Keratinocyte (primary cell): ENCODE data around the gene FREM1.

ENCODE experiments used
- EZH2 ChIP-seq: IDR thresholded peaks from one replicate; pipeline ENCODE4 v1.6.1; 2012; ENCODE audit warnings: inconsistent platforms, mild to moderate bottlenecking, low read length, moderate library complexity
- TF ChIP-seq, protein P1 (sequence below), 3 experiments: IDR thresholded peaks in 1 of 3; conservative IDR thresholded peaks in 1 of 3; optimal IDR thresholded peaks in 1 of 3; 2 replicates in 2 of 3; 3 replicates in 1 of 3; pipeline versions ENCODE3 to v1.5.1; 2011; ENCODE audit warnings: low read length in 3 of 3, mild to moderate bottlenecking in 3 of 3, moderate library complexity in 2 of 3, control low read depth in 1 of 3, inconsistent platforms in 1 of 3; ENCODE audit not compliant: insufficient read depth in 2 of 3; ENCODE audit errors: extremely low read depth in 1 of 3

DNA sequence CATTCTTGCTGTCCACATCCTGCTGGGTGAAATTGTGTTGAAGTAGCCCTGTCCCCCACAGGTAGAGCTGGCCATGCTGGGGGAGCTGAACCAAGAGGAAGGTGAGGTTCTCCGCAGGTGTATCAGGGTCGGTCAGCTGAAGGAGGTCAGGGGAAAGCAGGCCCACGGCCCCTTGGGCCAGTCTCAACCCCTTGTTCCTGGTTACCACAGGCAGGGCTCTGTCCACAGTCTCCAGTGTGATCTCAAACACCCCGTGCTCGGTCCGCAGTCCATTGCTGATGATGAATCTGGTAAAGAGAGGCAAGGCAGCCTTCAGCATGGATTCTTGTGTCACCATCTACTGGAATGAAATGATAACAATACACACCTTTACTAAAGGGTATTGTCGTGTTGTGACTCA, 134.3 kb downstream of the FREM1 start:
- TF ChIP-seq, protein P1, sequence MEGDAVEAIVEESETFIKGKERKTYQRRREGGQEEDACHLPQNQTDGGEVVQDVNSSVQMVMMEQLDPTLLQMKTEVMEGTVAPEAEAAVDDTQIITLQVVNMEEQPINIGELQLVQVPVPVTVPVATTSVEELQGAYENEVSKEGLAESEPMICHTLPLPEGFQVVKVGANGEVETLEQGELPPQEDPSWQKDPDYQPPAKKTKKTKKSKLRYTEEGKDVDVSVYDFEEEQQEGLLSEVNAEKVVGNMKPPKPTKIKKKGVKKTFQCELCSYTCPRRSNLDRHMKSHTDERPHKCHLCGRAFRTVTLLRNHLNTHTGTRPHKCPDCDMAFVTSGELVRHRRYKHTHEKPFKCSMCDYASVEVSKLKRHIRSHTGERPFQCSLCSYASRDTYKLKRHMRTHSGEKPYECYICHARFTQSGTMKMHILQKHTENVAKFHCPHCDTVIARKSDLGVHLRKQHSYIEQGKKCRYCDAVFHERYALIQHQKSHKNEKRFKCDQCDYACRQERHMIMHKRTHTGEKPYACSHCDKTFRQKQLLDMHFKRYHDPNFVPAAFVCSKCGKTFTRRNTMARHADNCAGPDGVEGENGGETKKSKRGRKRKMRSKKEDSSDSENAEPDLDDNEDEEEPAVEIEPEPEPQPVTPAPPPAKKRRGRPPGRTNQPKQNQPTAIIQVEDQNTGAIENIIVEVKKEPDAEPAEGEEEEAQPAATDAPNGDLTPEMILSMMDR (optimal IDR thresholded peaks at IDR 0.05 in 1 of 3, IDR thresholded peaks at IDR 0.05 in 1 of 3, conservative IDR thresholded peaks at IDR 0.05 in 1 of 3; ENCODE audit: extremely low read depth in 1 of 3, insufficient read depth in 2 of 3, low read length in 3 of 3): no peak
- TF ChIP-seq EZH2: no peak
